ENCODE measurements around the gene CHMP1B.
"Not testable (repeated sequence)": the region's sequence is repeated elsewhere in the genome, so short reads cannot be mapped to it uniquely, and the experiment has no call there.

Gene CHMP1B

DNA sequence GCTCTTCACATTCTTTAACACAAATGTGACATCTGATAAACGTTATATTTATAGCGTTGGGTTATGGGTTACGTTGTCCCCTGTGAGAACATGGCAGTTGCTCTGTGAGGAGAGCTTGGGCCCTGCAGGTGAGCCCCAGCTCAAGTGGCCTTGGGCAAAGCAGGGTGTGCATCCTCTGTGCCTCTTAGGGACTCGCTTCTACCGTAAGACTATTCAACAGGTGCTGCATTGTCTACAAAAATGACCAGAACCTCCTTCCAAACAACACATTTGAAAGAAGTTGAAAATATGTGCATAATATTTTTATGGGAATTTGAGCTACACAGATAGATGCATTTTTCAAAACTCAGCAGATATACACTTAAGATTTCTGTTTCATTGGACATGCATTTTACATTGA is 16.4 kb upstream of the CHMP1B start:
- in situ Hi-C loops (cut with MboI; ENCODE audit: low sequenced_read_pairs): no loop called here

DNA sequence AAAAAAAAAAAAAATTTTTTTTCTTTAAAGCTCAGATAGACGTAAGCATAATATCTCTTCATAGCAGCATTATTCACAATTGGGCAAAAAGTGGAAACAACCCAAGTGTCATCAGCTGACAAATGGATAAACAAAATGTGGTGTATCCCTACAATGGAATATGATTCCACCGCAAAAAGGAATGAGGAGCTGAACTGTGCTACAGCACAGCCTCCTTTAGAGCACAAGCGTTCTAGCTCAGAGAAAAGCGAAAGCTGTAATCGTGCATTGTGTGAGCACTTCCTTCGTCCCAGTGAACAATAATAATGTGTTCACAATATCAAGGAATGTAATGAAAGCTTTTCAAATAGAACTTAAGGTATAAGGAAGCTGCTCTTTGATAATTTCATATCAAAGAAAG is 11.7 kb upstream of the CHMP1B start:
- in situ Hi-C loops (cut with MboI; ENCODE audit: low sequenced_read_pairs): no loop called here

DNA sequence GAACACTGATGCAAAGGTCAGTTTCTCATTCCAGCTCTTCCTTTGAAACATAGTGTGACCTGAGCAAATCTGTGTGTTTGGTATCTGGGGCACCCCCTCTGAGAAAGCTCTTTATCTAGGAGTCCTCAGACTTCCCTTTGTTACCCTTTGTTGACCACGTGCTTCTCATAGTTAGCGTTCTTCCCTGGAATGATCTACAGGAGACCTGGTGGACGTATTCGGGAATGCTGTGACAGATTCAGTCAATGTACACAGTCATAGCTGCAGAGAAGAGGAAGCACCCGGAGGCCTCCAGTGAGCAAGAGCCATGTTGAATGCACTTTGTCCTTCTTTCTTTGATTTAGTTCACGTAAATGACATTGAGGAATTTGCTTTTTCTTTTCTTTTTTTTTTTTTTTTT is 10.7 kb upstream of the CHMP1B start:
- in situ Hi-C loops (cut with MboI; ENCODE audit: low sequenced_read_pairs): no loop called here

DNA sequence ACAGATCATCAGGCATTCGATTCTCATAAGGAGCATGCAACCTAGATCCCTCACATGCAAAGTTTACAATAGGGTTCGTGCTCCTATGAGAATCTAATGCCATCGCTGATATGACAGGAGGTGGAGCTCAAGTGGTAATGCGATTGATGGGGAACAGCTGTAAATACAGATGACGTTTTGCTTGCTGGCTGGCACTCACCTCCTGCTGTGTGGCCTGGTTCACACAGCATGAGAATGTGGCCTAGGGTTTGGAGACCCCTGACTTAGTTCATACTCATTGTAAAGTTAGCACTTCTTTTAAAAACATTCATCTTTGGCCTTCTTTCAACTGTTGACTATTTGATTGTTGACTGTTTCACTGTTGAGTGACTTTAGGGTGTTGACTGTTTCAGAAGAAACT is 8.7 kb upstream of the CHMP1B start:
- in situ Hi-C loops (cut with MboI; ENCODE audit: low sequenced_read_pairs): no loop called here

DNA sequence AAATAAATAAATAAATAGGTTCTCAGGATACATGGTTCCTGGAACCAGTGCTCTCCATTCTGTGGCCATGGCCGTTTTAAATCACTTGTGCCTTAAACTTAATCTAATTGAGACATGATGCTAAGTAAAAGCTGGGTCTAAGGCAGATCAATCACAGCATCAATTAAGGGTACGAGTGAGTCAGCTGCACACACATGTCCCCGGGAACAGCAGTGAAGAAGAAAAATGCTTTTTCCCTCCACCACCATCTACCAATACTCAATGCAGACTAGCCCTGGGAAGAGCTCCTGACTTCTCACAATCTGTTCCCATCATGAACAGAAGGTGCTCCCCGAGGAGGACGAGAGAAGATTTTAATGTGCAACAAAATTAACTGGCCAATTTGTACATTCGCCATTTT is 6.8 kb upstream of the CHMP1B start:
- in situ Hi-C loops (cut with MboI; ENCODE audit: low sequenced_read_pairs): no loop called here

DNA sequence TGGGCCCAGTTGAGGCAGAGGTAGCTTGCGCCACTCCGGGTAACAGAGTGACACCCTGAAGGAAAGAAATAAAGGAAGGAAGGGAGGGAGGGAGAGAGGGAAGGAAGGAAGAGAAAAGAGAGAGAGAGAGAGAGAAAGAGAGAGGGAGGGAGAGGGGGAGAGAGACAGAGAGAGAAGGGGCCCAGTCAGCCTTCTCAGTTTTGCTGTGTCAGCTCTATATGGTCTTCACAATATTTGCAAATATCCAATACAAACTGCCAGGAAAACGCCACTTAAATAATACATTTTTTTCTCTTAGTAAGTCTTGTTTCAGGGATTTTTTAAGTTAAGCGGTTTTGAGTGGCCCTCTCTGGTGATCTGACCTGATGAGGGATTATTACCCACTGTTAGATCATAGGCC is 5.6 kb upstream of the CHMP1B start:
- in situ Hi-C loops (cut with MboI; ENCODE audit: low sequenced_read_pairs): no loop called here

DNA sequence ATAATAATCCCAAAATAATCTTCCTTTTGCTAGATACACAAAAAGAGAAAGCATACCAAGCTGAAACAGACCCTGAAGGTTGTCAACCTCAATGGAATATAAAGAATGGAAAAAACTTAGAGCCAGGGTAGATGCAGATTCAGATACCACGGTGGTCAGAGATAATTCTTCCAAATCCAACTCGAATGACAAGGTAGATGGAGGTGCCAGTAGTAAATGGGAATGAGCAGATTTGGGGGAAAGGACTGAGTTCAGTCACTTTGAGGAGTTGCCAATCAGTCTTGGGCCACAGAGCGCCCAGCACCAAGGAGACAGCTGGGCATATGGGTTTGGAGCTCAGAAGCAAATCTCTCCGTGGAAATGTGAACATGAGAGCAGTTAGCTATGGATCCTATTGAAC is 3.4 kb upstream of the CHMP1B start:
- in situ Hi-C loops (cut with MboI; ENCODE audit: low sequenced_read_pairs): no loop called here

DNA sequence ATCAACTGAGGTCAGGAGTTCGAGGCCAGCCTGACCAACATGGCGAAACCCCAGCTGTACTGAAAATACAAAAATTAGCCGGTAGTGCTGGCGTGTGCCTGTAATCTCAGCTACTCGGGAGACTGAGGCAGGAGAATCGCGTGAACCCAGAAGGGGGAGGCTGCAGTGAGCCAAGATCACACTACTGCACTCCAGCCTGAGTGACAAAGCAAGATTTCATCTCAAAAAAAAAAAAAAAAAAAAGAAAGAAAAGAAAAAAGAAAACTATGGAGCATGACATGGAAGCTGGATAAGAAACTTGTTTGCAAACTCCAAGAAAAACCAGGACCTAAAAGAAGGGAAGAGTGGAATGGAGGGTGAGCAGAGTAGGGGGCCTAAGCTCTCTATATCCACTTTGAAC is 1.9 kb upstream of the CHMP1B start:
- in situ Hi-C loops (cut with MboI; ENCODE audit: low sequenced_read_pairs): no loop called here

DNA sequence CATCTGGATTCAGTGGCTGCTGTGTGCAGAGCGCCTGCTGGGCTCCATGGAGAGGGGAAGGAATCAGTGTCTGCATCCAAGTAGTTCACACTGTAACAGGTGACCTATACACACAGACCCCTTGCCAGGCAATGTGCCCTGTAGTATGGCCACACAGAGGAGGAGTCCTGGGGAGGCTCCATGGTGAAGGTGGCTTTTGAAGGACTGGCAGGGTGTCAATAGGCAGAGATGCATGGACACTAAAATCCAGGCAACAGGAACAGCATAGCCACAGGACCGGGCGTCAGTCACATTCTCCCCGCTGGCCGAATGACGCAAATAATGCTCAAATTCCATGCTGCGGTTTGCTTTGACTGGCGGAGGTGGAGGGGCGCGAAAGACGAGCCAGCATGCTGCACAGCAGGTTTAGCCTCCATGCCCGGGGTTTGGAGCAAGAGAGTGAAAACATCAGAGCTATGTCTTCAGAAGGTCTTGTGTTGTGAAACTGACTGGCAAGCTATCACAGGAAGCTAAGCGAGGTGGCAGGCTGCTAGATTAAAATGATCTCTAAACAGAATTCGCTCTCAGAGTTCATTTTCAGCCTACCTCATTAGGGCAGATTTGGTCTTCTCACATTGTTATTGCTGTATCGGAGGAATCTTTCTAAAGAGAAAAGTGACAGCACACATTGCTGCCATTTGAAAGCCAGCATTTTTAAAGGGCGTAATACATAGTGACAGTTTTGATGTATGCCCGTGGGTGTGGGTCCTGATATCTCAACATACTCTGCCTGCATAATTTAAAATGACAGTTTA is 1.2 kb upstream of the CHMP1B start:
- in situ Hi-C loops (cut with MboI; ENCODE audit: low sequenced_read_pairs): no loop called here

DNA sequence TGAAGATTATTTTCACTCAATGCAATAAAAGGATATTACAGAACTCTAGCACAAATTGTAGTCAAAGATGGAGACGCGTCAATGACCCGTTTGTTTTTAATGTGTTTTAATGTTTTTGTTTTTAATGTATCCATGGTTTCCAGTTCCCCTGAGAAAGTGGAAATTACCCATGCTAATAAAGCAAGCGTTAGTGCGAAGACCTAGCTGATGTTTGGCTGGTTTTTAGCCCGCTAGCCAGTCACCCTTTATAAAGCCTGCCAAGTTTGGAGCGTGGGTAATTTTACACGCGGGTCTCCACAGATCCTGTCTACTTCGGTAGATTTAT is 430 bp upstream of the CHMP1B start:
- in situ Hi-C loops (cut with MboI; ENCODE audit: low sequenced_read_pairs): no loop called here

DNA sequence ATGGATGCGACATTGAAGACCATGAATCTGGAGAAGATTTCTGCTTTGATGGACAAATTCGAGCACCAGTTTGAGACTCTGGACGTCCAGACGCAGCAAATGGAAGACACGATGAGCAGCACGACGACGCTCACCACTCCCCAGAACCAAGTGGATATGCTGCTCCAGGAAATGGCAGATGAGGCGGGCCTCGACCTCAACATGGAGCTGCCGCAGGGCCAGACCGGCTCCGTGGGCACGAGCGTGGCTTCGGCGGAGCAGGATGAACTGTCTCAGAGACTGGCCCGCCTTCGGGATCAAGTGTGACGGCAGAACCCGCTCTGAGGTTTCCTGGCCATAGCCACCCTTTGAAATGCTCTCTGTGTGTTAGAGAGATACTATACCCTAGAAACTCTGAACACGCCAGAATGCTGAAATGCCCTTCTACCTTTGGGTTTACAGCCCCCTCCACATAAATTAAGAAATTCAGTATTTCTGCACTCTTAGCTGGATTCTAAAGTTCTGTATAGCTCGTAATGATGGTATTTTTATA is 659 bp downstream of the CHMP1B start:
- in situ Hi-C loops (cut with MboI; ENCODE audit: low sequenced_read_pairs): no loop called here

DNA sequence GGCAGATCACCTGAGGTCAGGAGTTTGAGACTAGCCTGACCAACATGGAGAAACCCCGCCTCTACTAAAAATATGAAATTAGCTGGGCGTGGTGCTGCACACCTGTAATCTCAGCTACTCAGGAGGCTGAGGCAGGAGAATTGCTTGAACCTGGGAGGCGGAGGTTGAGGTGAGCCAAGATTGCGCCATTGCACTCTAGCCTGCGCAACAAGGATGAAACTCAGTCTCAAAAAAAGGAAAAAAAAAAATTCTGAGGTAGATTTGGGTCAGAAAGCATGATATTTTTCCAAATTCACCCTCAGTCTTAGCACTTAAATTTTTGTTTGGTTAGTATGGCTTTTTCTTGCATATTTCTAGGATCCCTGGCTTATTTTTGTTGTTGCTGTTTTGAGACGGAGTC is 3.3 kb downstream of the CHMP1B start:
- in situ Hi-C loops (cut with MboI; ENCODE audit: low sequenced_read_pairs): not testable (repeated sequence)

DNA sequence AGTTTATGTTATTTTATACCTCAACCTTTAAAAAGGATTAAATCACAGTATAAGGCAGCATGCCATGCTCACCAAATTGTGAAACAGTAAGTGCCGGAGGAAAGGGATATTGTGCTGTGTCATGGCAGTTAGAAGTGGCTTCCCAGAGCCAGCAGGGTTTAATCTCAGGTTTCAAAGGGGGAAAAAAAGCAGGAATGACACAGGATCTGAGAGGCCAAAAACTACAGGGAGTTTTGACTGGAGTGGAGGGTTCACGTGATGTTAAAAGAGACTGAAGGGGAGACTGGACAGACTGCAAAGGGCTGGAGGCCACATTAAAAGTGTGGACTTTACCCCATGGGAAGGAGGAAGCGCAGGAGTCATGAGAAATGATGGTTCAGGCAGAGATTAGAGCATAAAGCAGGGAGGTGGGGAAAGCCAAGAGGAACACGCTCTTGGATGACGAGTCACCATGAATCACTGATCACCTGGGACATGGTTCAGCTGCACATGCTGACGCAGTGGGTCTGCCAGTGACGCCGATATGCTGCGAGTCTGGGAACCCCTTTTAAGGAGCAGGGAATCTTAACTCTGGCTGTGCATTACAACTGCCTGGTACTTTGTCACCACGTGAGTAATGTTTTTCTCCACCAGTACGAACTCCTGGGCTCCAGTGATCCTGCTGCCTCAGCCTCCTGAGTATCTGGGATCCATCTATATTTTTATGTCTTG is 6.1 kb downstream of the CHMP1B start:
- in situ Hi-C loops (cut with MboI; ENCODE audit: low sequenced_read_pairs): no loop called here

DNA sequence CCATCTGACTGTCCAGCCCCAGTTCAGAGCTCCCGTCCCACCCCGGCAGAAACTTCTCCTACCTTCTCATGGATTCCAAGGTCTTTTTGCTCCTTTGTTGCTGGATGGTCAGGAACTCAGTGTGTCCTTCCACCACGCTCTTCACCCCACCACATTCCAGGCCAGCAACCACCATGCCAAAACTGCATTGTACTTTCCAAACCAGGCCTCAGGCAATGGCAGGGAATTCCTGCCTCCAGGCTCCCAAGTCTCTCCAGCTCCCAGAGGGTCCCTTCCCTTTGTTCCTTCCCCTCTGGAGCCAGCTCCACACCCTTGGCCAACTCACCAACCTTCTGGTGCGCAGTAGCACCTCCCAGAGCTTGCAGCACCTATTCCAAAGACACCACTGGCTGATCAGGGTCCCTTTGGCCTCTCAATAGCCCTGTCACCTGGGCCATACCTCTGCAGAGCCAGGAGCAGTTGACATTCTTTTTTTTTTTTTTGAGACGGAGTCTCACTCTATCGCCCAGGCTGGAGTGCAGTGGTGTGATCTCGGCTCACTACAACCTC is 8.1 kb downstream of the CHMP1B start:
- in situ Hi-C loops (cut with MboI; ENCODE audit: low sequenced_read_pairs): no loop called here

DNA sequence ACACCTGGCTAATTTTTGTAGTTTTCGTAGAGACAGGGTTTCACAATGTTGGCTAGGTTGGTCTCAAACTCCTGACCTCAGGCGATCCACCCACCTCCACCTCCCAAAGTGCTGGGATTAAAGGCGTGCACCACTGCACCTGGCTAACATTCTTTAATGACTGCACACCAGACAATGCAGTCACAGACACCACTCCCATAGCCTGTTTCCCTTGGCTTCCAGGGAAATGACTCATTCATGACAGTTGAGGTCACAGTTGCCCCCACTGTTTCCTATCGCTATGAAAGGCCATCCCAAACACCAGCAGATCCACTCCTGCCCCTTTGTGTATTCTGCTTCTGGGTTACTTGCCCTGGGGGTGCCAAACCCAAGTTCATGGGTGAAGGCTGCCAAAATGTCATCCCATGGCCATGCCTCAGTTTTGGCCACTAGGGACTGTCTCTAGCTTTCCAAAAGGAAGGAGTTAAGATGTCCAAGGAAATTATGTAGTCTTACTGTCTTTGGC is 8.7 kb downstream of the CHMP1B start:
- in situ Hi-C loops (cut with MboI; ENCODE audit: low sequenced_read_pairs): no loop called here

DNA sequence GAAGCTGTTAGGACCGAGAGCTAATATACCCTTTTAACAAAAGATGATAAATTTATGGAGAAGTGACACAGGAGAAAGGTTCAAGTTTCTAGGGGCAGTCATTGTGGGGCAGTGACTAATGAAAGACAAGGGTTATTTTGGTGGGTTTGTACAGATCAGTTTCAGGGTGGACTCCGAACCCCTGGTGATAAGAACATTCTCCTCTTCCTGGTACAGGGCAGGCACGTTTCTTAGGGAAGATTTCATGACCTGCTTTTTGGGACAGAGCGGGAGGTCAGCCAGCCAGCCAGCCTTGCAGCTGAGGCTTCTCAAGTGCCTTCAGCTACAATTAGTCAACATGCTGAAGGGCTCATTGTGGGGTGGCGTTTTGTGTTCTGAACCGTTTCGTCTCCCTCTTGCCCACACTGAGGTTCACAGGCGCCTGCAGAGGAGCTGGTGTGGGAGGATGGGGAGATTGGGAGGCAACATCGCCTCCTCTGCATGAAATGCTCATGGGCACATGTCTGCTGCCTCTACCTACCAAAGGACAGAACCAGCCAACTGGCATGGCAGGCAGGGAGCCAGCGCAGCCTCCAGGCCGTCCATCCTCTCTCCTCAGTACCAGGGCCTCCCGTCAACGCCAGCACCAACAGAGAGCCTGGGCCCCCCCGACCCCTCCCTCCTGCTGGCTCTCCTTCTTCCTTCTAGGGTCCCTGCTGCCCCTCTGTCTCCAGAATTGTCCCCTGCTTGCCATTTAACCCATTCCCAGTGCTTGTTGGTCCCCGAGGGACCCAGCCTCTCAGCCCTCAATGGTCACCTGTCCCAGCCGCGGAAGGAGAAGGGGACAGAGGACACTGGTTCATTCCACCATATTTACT is 9.6 kb downstream of the CHMP1B start:
- in situ Hi-C loops (cut with MboI; ENCODE audit: low sequenced_read_pairs): no loop called here

DNA sequence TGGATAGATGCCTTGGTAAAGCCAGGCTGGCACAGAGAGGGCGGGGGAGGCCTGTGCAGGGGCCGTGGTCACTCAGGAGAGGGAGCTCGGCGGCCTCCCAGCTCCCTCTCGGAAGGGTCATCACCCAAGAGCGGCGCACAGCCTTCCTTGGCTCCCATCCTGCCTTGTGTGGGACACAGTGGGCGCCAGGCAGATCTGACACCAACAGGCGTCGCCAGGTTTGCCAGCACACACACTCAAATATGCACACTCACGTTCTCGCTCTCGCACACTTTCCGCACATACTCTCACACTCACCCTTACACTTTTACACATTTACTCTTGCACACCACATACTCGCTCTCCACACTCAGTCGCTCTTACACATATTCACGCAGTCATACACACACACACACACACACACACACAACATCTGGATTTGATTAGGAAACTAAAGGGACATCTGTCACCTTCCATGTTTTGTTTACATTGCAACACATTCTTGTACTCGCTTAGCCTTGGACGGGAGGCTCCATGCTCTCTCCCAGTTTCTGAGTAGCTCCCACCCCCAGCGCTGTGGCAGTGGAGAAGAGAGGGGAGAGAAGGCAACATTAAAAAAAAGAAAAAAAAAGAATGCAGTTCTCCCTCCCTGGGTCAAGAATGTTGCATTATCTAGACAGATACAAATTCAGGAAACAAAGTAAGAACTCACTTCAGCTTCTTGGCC is 10.5 kb downstream of the CHMP1B start:
- in situ Hi-C loops (cut with MboI; ENCODE audit: low sequenced_read_pairs): no loop called here

DNA sequence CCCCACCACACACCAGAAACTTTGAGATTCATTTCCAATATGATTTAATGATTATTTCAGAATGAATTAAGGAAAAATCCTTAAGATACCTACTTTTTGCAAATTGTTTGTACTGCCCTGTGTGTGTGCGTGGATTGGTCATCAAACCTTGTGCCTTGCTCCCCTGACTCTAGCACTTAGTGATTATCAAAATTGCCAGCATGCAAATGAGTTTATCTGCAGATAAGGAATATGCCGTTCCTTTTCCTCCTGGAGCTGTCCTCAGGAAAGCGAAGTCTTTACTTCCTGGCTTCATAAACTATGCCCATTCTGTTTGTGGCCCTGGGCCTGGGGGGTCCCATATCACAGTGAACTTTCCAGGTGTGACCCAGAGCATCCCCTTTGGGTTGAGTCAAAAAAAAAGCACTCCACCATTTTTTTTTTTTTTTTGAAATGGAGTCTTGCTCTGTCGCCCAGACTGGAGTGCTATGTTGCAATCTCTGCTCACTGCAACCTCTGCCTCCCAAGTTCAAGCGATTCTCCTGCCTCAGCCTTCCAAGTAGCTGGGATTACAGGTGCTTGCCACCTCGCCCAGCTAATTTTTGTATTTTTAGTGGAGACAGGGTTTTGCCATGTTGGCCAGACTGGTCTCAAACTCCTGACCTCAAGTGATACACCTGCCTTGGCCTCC is 11.4 kb downstream of the CHMP1B start:
- in situ Hi-C loops (cut with MboI; ENCODE audit: low sequenced_read_pairs): no loop called here

DNA sequence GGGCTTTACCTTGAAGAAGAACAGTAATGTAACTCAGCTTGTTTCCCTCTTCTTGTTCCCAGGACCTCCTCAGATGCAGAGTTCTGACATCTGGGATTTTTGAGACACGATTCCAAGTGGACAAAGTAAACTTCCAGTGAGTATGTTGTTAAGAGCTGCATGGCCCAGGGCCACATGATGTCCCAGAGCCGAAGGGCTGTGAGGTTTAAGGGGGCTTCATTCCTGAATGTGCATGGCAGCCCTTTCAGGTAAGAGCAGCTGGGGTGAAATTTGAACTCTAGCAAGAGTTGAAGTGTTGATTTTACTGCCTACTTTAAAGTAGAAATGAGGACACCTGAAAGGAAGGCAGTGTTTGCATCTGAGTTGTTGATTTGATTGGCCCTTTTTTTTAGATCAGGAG is 13.3 kb downstream of the CHMP1B start:
- in situ Hi-C loops (cut with MboI; ENCODE audit: low sequenced_read_pairs): no loop called here

DNA sequence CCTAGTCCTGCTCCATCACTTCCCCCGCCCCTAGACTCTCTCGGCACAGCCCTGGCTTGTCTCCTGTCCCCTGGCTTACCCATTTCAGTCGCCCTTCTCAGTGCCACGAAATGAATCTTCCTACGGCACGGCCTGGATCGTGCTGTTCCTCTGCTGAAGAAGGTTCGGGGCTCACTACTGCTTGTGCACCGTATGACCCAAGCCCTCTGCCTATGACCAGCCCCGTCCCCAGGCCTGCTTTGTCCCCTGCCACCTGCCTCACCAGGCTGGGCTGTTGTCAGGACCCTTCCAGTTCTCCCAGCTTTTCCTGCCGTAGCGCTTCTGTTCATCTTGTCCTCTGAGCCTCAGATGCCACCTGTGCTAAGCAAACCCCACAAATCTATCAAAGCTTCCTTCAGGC is 13.9 kb downstream of the CHMP1B start:
- in situ Hi-C loops (cut with MboI; ENCODE audit: low sequenced_read_pairs): no loop called here
